Natural killer cell (primary cell): ENCODE results near the gene GSN. TPM values are rescaled to one million over a fixed set of nuclear protein-coding genes. Genes with fewer than 3 reads are reported as not detected.

Source experiments
- ATAC-seq, 3 donors: fragments of 150-1000 bp in 2 of 3; fragments of 200-7000 bp in 1 of 3; cut with Tn5 transposase; 1 replicate in 1 of 3; 2 replicates in 2 of 3; pipeline ENCODE4 v1.10.0; 2021; ENCODE audit warnings: mild to moderate bottlenecking in 2 of 3, moderate library complexity in 2 of 3
- DNase-seq, 2 donors: peaks; one replicate each; pipeline versions ENCODE4 v3.0.0 to v3.0.0-alpha.2; 2013 to 2021; ENCODE audit warnings: mixed read lengths in 1 of 2
- H3K27ac ChIP-seq: one replicate; pipeline ENCODE4 v1.5.1; 2013; ENCODE audit warnings: mild to moderate bottlenecking, low read length
- H3K27me3 ChIP-seq: one replicate; pipeline ENCODE4 v1.6.1; 2013; ENCODE audit warnings: low read length; ENCODE audit not compliant: control insufficient read depth, insufficient read depth
- H3K36me3 ChIP-seq: one replicate; pipeline ENCODE4 v1.6.1; 2013; ENCODE audit warnings: low read length; ENCODE audit not compliant: control insufficient read depth, insufficient read depth
- H3K4me1 ChIP-seq: one replicate; pipeline ENCODE4 v1.6.1; 2013; ENCODE audit warnings: low read length; ENCODE audit not compliant: control insufficient read depth, insufficient read depth
- H3K4me3 ChIP-seq: one replicate; pipeline ENCODE4 v1.5.1; 2013; ENCODE audit warnings: low read length
- H3K9me3 ChIP-seq: one replicate; pipeline ENCODE4 v1.6.1; 2013; ENCODE audit warnings: low read length; ENCODE audit not compliant: control insufficient read depth, insufficient read depth
- H3K27ac Mint-ChIP-seq, 2 donors: one replicate each; pipeline ENCODE4 v1.8.0; 2022; ENCODE audit warnings: mild to moderate bottlenecking in 2 of 2, mixed read lengths in 2 of 2, moderate library complexity in 1 of 2
- H3K27me3 Mint-ChIP-seq, 2 donors: one replicate each; pipeline ENCODE4 v1.8.0; 2022; ENCODE audit warnings: low read depth in 2 of 2, mixed read lengths in 2 of 2
- H3K36me3 Mint-ChIP-seq: one replicate; pipeline ENCODE4 v1.8.0; 2022; ENCODE audit warnings: mixed read lengths
- H3K4me1 Mint-ChIP-seq, 2 donors: one replicate each; pipeline ENCODE4 v1.8.0; 2022; ENCODE audit warnings: mixed read lengths in 2 of 2
- H3K4me3 Mint-ChIP-seq: one replicate; pipeline ENCODE4 v1.8.0; 2022; ENCODE audit warnings: mild to moderate bottlenecking, moderate library complexity, mixed read lengths
- H3K9me3 Mint-ChIP-seq, 2 donors: one replicate each; pipeline ENCODE4 v1.8.0; 2022; ENCODE audit warnings: mixed read lengths in 2 of 2
- CTCF ChIP-seq: fragments of 200-600 bp; IDR thresholded peaks from one replicate; pipeline ENCODE4 v1.8.0; 2022; ENCODE audit warnings: antibody characterized with exemption
- WGBS: methylation state at CpG from one replicate; pipeline ENCODE4 v1.1.7; 2013; ENCODE audit warnings: missing lambda C conversion rate; ENCODE audit not compliant: insufficient coverage; 5-methylcytosine and 5-hydroxymethylcytosine counted together
- intact Hi-C: fragments of 100-400 bp; cut with micrococcal nuclease; formaldehyde crosslinking; loops from one replicate; pipeline ENCODE4 v1.14.2; 2022
- total RNA-seq, 4 donors: library from RNA; stranded (reverse); fragments of 120-200 nt in 1 of 4; gene quantifications; one replicate each; pipeline versions ENCODE4 v1.2.3 to v1.2.4, GENCODE V29; 2013 to 2022

The GSN gene
- total RNA-seq, result 100 to 1,000 TPM in 2 of 3 donors, 10 to 100 TPM in 1; 92.9 to 103 (median 103) TPM
- total RNA-seq (2013), result 98.9 TPM

- Mint-ChIP-seq H3K4me3 (peak within 1 kb of the TSS; percentile 94), H3K36me3 (no peaks in the 10 kb centered on the region), H3K27me3 (no peaks in the 10 kb centered on the region), H3K4me1 (peaks cover 54 to 55% of the 10 kb centered on the region in 2 donors), H3K9me3 (no peaks in the 10 kb centered on the region), H3K27ac (peak within 1 kb of the TSS; percentile 83 to 93)
- DNase-seq (peak; percentile 50 to 61), ATAC-seq (peak; percentile 81 to 87 (median 82))
- Histone ChIP-seq H3K36me3 (no peaks in the 10 kb centered on the region), H3K9me3 (no peaks in the 10 kb centered on the region), H3K4me3 (peak within 1 kb of the TSS; percentile 86), H3K27me3 (no peaks in the 10 kb centered on the region), H3K4me1 (peaks cover 55% of the 10 kb centered on the region), H3K27ac (peak within 1 kb of the TSS; percentile 34)
- 4% methylated on average over 56 of the region's 64 CpGs for WGBS
- TF ChIP-seq CTCF, result no peak
- intact Hi-C loops, result no loop called here
These were observed at the start of gene GSN for GRCh38 chr9:121267689-121268597. TSS of gene GSN (plus strand) at chr9:121268162. CDS start at chr9:121301972, 33,810 bp downstream.

GRCh38 chr9:121218357-121219027 lies 49.5 kb upstream of the GSN start:
- TF ChIP-seq CTCF, result no peak
- intact Hi-C loops, result no loop called here
- H3K9me3 Mint-ChIP-seq, result no peaks in the 10 kb centered on the region
- Histone ChIP-seq H3K27ac (no peak overlapping the region), H3K27me3 (no peaks in the 10 kb centered on the region), H3K36me3 (no peaks in the 10 kb centered on the region), H3K4me3 (no peak overlapping the region), H3K4me1 (no peaks in the 10 kb centered on the region), H3K9me3 (no peaks in the 10 kb centered on the region)
- DNase-seq, result no peak
- H3K4me1 Mint-ChIP-seq, result peaks cover 5% of the 10 kb centered on the region in 2 donors
- H3K36me3 Mint-ChIP-seq, result no peaks in the 10 kb centered on the region
- ATAC-seq, result no peak
- no peaks in the 10 kb centered on the region for H3K27me3 Mint-ChIP-seq
- 94% methylated on average over 8 of the region's 8 CpGs for WGBS
- no peak overlapping the region for H3K4me3 Mint-ChIP-seq
- H3K27ac Mint-ChIP-seq, result no peak overlapping the region

DNA sequence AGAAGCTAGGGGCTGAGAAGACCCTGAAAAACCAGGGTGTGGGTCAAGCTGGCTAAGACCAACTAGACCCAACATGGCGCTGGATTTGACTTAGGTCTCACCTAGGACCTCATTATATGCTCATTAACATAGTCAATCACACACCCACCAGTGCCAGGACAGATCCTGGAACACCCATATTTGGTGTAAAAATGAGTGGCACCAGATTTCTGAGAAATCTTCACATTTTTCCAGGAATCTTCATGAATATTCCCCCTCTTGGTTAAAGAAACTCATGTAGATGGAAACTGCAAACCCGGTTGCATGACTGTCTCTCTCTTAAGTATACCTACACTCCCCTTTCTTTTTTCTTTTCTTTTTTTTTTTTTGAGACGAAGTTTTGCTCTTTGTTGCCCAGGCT lies 48.4 kb upstream of the GSN start:
- no peaks in the 10 kb centered on the region for H3K4me1 ChIP-seq
- H3K4me3 Mint-ChIP-seq, result no peak overlapping the region
- no peak overlapping the region for H3K27ac Mint-ChIP-seq
- H3K36me3 ChIP-seq, result no peaks in the 10 kb centered on the region
- no peak overlapping the region for H3K4me3 ChIP-seq
- no peaks in the 10 kb centered on the region for H3K27me3 ChIP-seq
- H3K36me3 Mint-ChIP-seq, result no peaks in the 10 kb centered on the region
- H3K27ac ChIP-seq, result no peak overlapping the region
- H3K9me3 Mint-ChIP-seq, result no peaks in the 10 kb centered on the region
- H3K9me3 ChIP-seq, result no peaks in the 10 kb centered on the region
- ATAC-seq (no peak), DNase-seq (no peak)
- WGBS, result 91% methylated on average over 3 of the region's 3 CpGs
- H3K27me3 Mint-ChIP-seq, result no peaks in the 10 kb centered on the region
- intact Hi-C loops, result no loop called here
- no peak for TF ChIP-seq CTCF
- H3K4me1 Mint-ChIP-seq, result peaks cover 4 to 5% of the 10 kb centered on the region in 2 donors
